SU-DHL-6 (cell line): ENCODE results near the gene CAP2.

ENCODE experiments used
- H2AFZ ChIP-seq: fragments of 200-600 bp; sonication (generic); 2 replicates; pipeline ENCODE4 v1.6.1; 2014; ENCODE audit warnings: low read depth, mild to moderate bottlenecking, moderate library complexity, mixed read lengths, antibody characterized with exemption, low read length; ENCODE audit not compliant: severe bottlenecking
- H3F3A ChIP-seq: fragments of 200-600 bp; shearing (Covaris generic); 2 replicates; pipeline ENCODE4 v1.6.0; 2016; ENCODE audit warnings: antibody characterized with exemption, mild to moderate bottlenecking; ENCODE audit not compliant: insufficient read depth
- H3K27ac ChIP-seq: fragments of 200-600 bp; sonication (generic); 2 replicates; pipeline ENCODE4 v1.5.1; 2016; ENCODE audit warnings: low read depth, mild to moderate bottlenecking, low read length, moderate library complexity, mixed read lengths
- H3K27me3 ChIP-seq: fragments of 200-600 bp; sonication (generic), shearing (Covaris generic); 2 replicates; pipeline ENCODE4 v1.6.0; 2014; ENCODE audit warnings: mild to moderate bottlenecking, low read length
- H3K36me3 ChIP-seq: fragments of 200-600 bp; sonication (generic); 2 replicates; pipeline ENCODE4 v1.6.1; 2014; ENCODE audit warnings: mild to moderate bottlenecking, low read length, mixed read lengths
- H3K4me2 ChIP-seq: fragments of 300-600, 200-600 bp; shearing (Covaris generic), sonication (generic); 2 replicates; pipeline ENCODE4 v1.6.0; 2014; ENCODE audit warnings: low read length, low read depth, mild to moderate bottlenecking; ENCODE audit not compliant: poor library complexity, severe bottlenecking
- H3K4me3 ChIP-seq: fragments of 200-600 bp; sonication (generic); 2 replicates; pipeline ENCODE4 v1.5.1; 2014; ENCODE audit warnings: antibody characterized with exemption, low read length, mild to moderate bottlenecking, mixed read lengths; ENCODE audit not compliant: insufficient read depth, poor library complexity, severe bottlenecking
- H3K79me2 ChIP-seq: fragments of 200-600 bp; sonication (generic); 2 replicates; pipeline ENCODE4 v1.6.1; 2014; ENCODE audit warnings: mild to moderate bottlenecking, low read length, moderate library complexity; ENCODE audit not compliant: insufficient read depth
- H3K9ac ChIP-seq: fragments of 200-600 bp; sonication (generic); 2 replicates; pipeline ENCODE4 v1.7.0; 2014; ENCODE audit warnings: mild to moderate bottlenecking, low read length
- H3K9me2 ChIP-seq: fragments of 200-600 bp; sonication (generic); replicated peaks from 2 replicates; pipeline ENCODE4 v1.6.1; 2014; ENCODE audit warnings: low read length; ENCODE audit not compliant: insufficient read depth
- H3K9me3 ChIP-seq: fragments of 200-600 bp; sonication (generic); 2 replicates; pipeline ENCODE4 v1.6.1; 2014; ENCODE audit warnings: low read length, mixed read lengths; ENCODE audit not compliant: insufficient read depth
- H4K20me1 ChIP-seq: fragments of 200-600 bp; sonication (generic); 2 replicates; pipeline ENCODE4 v1.6.1; 2014; ENCODE audit warnings: low read depth, mild to moderate bottlenecking, antibody characterized with exemption, low read length, moderate library complexity, mixed read lengths
- EZH2phosphoT487 ChIP-seq: fragments of 200-600 bp; sonication (generic), shearing (Covaris generic); conservative IDR thresholded peaks from 2 replicates; pipeline ENCODE4 v1.6.1; 2018; ENCODE audit warnings: mild to moderate bottlenecking, antibody characterized with exemption, low read length, moderate library complexity, mixed read lengths
- TF ChIP-seq, protein P1 (sequence below): fragments of 200-600 bp; sonication (generic); IDR thresholded peaks from one replicate; pipeline ENCODE4 v1.5.1; 2017; ENCODE audit warnings: antibody characterized with exemption, mild to moderate bottlenecking, low read length, moderate library complexity; ENCODE audit not compliant: insufficient read depth, poor library complexity, severe bottlenecking

The CAP2 gene

DNA sequence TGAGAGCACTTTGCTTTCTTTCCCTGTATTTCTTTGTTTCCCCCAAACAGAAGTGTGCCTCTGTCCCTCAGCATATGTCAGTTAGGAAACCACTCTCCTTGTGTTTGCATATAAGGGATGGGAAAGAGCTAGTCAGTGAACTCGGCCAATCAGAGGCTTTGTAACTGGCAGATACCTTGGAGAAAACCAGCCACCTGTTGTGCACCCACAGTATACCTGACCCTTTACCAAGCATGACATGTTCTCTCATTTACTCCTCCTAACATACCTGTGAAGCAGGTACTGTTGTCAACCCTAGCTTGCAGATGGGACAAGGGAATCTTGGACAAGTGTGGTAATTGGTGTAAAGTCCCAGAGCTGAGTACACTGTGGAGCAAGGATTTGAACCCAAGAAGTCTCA is 110.6 kb downstream of the CAP2 start:
- H3K9ac ChIP-seq, result no peak overlapping the region
- H3K27ac ChIP-seq, result no peak overlapping the region
- H2AFZ ChIP-seq, result no peak overlapping the region
- no peaks in the 10 kb centered on the region for H3K9me2 ChIP-seq
- H3K4me3 ChIP-seq, result no peak overlapping the region
- 0 out of 2 replicates have a peak, but pooled peaks cover 4% of the 10 kb centered on the region for H3K27me3 ChIP-seq
- H3K79me2 ChIP-seq, result no peaks in the 10 kb centered on the region
- no peaks in the 10 kb centered on the region for H3K9me3 ChIP-seq
- H3K36me3 ChIP-seq, result no peaks in the 10 kb centered on the region
- no peak overlapping the region for H3K4me2 ChIP-seq
- TF ChIP-seq, protein P1, sequence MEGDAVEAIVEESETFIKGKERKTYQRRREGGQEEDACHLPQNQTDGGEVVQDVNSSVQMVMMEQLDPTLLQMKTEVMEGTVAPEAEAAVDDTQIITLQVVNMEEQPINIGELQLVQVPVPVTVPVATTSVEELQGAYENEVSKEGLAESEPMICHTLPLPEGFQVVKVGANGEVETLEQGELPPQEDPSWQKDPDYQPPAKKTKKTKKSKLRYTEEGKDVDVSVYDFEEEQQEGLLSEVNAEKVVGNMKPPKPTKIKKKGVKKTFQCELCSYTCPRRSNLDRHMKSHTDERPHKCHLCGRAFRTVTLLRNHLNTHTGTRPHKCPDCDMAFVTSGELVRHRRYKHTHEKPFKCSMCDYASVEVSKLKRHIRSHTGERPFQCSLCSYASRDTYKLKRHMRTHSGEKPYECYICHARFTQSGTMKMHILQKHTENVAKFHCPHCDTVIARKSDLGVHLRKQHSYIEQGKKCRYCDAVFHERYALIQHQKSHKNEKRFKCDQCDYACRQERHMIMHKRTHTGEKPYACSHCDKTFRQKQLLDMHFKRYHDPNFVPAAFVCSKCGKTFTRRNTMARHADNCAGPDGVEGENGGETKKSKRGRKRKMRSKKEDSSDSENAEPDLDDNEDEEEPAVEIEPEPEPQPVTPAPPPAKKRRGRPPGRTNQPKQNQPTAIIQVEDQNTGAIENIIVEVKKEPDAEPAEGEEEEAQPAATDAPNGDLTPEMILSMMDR, result no peak
- TF ChIP-seq EZH2phosphoT487, result no peak
- H4K20me1 ChIP-seq, result no peaks in the 10 kb centered on the region
- H3F3A ChIP-seq, result no peaks in the 10 kb centered on the region

DNA sequence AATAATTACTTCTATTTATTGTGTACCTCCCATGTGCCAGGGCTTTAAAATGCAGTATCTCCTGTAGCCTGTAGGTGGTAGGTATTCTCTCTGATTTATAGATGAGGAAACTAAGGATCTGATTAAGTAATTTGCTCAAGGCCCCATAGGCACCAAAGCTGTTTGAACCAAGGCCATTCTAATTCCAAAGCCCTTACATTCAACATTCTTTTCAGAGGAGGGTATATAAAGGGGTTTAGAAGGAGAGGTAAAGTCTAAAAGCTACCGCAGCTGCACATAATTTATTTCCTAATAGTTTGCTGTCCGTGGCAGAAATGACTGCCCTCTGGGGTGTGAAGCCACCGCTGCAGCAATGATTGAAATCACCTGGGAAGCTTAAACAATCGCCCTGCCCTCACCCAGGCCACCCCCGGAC is 111.7 kb downstream of the CAP2 start:
- no peaks in the 10 kb centered on the region for H4K20me1 ChIP-seq
- no peaks in the 10 kb centered on the region for H3K9me3 ChIP-seq
- no peak overlapping the region for H3K27ac ChIP-seq
- H3K9ac ChIP-seq, result no peak overlapping the region
- H3F3A ChIP-seq, result no peaks in the 10 kb centered on the region
- H3K4me2 ChIP-seq, result no peak overlapping the region
- 0 out of 2 replicates have a peak, but pooled peaks cover 4% of the 10 kb centered on the region for H3K27me3 ChIP-seq
- H3K36me3 ChIP-seq, result no peaks in the 10 kb centered on the region
- TF ChIP-seq, protein P1, result peak; percentile 36
- no peak for TF ChIP-seq EZH2phosphoT487
- no peaks in the 10 kb centered on the region for H3K9me2 ChIP-seq
- no peak overlapping the region for H3K4me3 ChIP-seq
- H3K79me2 ChIP-seq, result no peaks in the 10 kb centered on the region
- no peak overlapping the region for H2AFZ ChIP-seq

DNA sequence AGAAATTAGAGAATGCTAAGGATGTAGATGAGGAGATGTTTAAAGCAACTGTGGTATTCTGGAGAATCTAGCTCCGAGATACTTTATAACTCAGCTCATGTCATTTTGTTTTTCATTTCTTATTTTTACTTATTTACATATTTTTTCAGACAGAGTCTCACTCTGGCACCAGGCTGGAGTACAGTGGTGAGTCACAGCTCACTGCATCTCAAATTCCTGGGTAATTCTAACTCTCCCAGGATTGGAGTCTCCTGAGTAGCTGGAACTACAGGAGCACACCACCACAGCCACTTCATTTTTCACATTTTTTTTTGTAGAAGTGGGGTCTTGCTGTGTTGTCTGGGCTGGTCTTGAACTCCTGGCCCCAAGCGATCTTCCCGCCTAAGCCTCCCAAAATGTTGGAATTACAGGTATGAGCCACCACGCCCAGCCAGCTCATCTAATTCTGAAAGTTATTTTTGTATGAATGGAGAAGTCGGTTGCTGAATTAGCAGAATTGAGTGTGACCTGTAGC is 112.4 kb downstream of the CAP2 start:
- Histone ChIP-seq H3K36me3 (no peaks in the 10 kb centered on the region), H3K27me3 (0 out of 2 replicates have a peak, but pooled peaks cover 4% of the 10 kb centered on the region), H2AFZ (no peak overlapping the region), H3K4me2 (no peak overlapping the region), H3K9me3 (no peaks in the 10 kb centered on the region), H3K9me2 (no peaks in the 10 kb centered on the region), H4K20me1 (no peaks in the 10 kb centered on the region), H3K4me3 (no peak overlapping the region), H3K9ac (no peak overlapping the region), H3F3A (no peaks in the 10 kb centered on the region), H3K27ac (no peak overlapping the region), H3K79me2 (no peaks in the 10 kb centered on the region)
- no peak for TF ChIP-seq EZH2phosphoT487
- TF ChIP-seq, protein P1, result no peak
